Esophagus muscularis mucosa (tissue), 4 donors: ENCODE results near the gene FAM241B. TPM values are rescaled to one million over a fixed set of nuclear protein-coding genes. Genes with fewer than 3 reads are reported as not detected.

Experiments
- DNase-seq: peaks from one replicate; pipeline ENCODE4 v3.0.0-alpha.2; 2017; ENCODE audit errors: extremely low spot score
- H3K27ac ChIP-seq, 4 donors: fragments of 200-600 bp; sonication (generic); replicated peaks in 1 of 4; 1 replicate in 3 of 4; 2 replicates in 1 of 4; pipeline ENCODE4 v1.5.1; 2016 to 2019; ENCODE audit warnings: mild to moderate bottlenecking in 1 of 4
- H3K27me3 ChIP-seq, 4 donors: fragments of 200-600 bp; sonication (generic); one replicate each; pipeline versions ENCODE4 v1.5.1 to v1.6.0; 2016 to 2019
- H3K36me3 ChIP-seq, 4 donors: fragments of 200-600 bp; sonication (generic); one replicate each; pipeline ENCODE4 v1.5.1; 2016 to 2019
- H3K4me1 ChIP-seq, 4 donors: fragments of 200-600 bp; sonication (generic); one replicate each; pipeline ENCODE4 v1.5.1; 2016 to 2019
- H3K4me3 ChIP-seq, 4 donors: fragments of 200-600 bp; sonication (generic); 1 replicate in 2 of 4; 2 replicates in 2 of 4; pipeline ENCODE4 v1.5.1; 2016 to 2019; ENCODE audit warnings: mild to moderate bottlenecking in 4 of 4, moderate library complexity in 1 of 4
- H3K9me3 ChIP-seq, 4 donors: fragments of 200-600 bp; sonication (generic); 1 replicate in 3 of 4; 2 replicates in 1 of 4; pipeline ENCODE4 v1.5.1; 2016 to 2019
- CTCF ChIP-seq, 3 experiments: fragments of 200-600 bp in 2 of 3; fragments of 450-650 bp in 1 of 3; sonication (generic) in 2 of 3; IDR thresholded peaks; one replicate each; pipeline ENCODE4 v1.5.1; 2017 to 2019; ENCODE audit warnings: antibody characterized with exemption in 3 of 3, mild to moderate bottlenecking in 2 of 3, moderate library complexity in 1 of 3
- EP300 ChIP-seq: sonication (generic); formaldehyde crosslinking; IDR thresholded peaks from one replicate; pipeline ENCODE4 v1.6.1; 2017; ENCODE audit warnings: antibody characterized with exemption
- POLR2A ChIP-seq: fragments of 450-650 bp; IDR thresholded peaks from one replicate; pipeline ENCODE4 v1.6.1; 2017; ENCODE audit warnings: antibody characterized with exemption, moderate library complexity, mild to moderate bottlenecking, low read depth
- POLR2AphosphoS5 ChIP-seq, 2 donors: sonication (generic); formaldehyde crosslinking; IDR thresholded peaks; one replicate each; pipeline ENCODE4 v1.6.1; 2017; ENCODE audit warnings: antibody characterized with exemption in 2 of 2
- WGBS: methylation state at CpG from one replicate; pipeline ENCODE4 v1.1.5; 2018; 5-methylcytosine and 5-hydroxymethylcytosine counted together
- intact Hi-C: fragments of 100-400 bp; cut with DNase I; formaldehyde crosslinking; loops from one replicate; pipeline ENCODE4 v1.15.1; 2023
- total RNA-seq, 4 donors: library from RNA; depleted of rRNA; stranded (reverse); fragments of >200 nt; gene quantifications; one replicate each; pipeline versions ENCODE4 v1.1.0 to v1.2.1, GENCODE V29; 2016

The FAM241B gene
- total RNA-seq, 4 donors from 2014 or later, result 2.0 to 9.1 (median 6.5) TPM

- intact Hi-C loops, result no loop called here
- no peaks in the 10 kb centered on the region for H3K9me3 ChIP-seq
- peaks cover 0 to 37% (median 0%) of the 10 kb centered on the region in 4 donors for H3K27me3 ChIP-seq
- WGBS, result 76% methylated on average over 2 of the region's 2 CpGs
- no peaks in the 10 kb centered on the region for H3K4me1 ChIP-seq
- no peaks in the 10 kb centered on the region for H3K36me3 ChIP-seq
- TF ChIP-seq POLR2AphosphoS5 (IDR thresholded peaks at IDR 0.05), result no peak
- no peak for TF ChIP-seq CTCF (IDR thresholded peaks at IDR 0.05)
- no peak for TF ChIP-seq POLR2A
- TF ChIP-seq EP300, result no peak
- DNase-seq, result no peak
- no peak overlapping the region for H3K27ac ChIP-seq
- H3K4me3 ChIP-seq, result no peak overlapping the region
Measured at GRCh38 chr10:69674786-69675185, 44.7 kb downstream of the FAM241B start.

GRCh38 chr10:69676301-69676700, 46.3 kb downstream of the FAM241B start:
- 62% methylated on average over 4 of the region's 4 CpGs for WGBS
- no peak for DNase-seq
- no peaks in the 10 kb centered on the region for H3K9me3 ChIP-seq
- peaks cover 0 to 39% (median 0%) of the 10 kb centered on the region in 4 donors for H3K27me3 ChIP-seq
- no peak overlapping the region for H3K4me3 ChIP-seq
- no peaks in the 10 kb centered on the region for H3K4me1 ChIP-seq
- TF ChIP-seq EP300 (no peak), POLR2AphosphoS5 (IDR thresholded peaks at IDR 0.05) (no peak), POLR2A (no peak), CTCF (IDR thresholded peaks at IDR 0.05) (no peak)
- H3K27ac ChIP-seq, result no peak overlapping the region
- intact Hi-C loops, result no loop called here
- no peaks in the 10 kb centered on the region for H3K36me3 ChIP-seq

- intact Hi-C loops, result no loop called here
- no peak for DNase-seq
Measured at GRCh38 chr10:69677985-69678654, 48.1 kb downstream of the FAM241B start.

GRCh38 chr10:69679736-69680135, 49.7 kb downstream of the FAM241B start:
- Histone ChIP-seq H3K4me1 (peaks cover 5 to 8% (median 7%) of the 10 kb centered on the region in 4 donors), H3K27me3 (peaks cover 0 to 39% (median 0%) of the 10 kb centered on the region in 4 donors), H3K9me3 (no peaks in the 10 kb centered on the region), H3K36me3 (no peaks in the 10 kb centered on the region), H3K27ac (no peak overlapping the region), H3K4me3 (no peak overlapping the region)
- TF ChIP-seq CTCF (IDR thresholded peaks at IDR 0.05), result no peak
- no peak for TF ChIP-seq POLR2AphosphoS5 (IDR thresholded peaks at IDR 0.05)
- TF ChIP-seq POLR2A, result no peak
- 83% methylated on average over 9 of the region's 9 CpGs for WGBS
- DNase-seq, result no peak
- intact Hi-C loops, result no loop called here

More at GRCh38 chr10:69677985-69678654, 48.1 kb downstream of the FAM241B start:
- Histone ChIP-seq H3K4me1 (no peaks in the 10 kb centered on the region), H3K36me3 (no peaks in the 10 kb centered on the region), H3K27me3 (peaks cover 0 to 39% (median 0%) of the 10 kb centered on the region in 4 donors), H3K9me3 (no peaks in the 10 kb centered on the region), H3K27ac (no peak overlapping the region), H3K4me3 (no peak overlapping the region)
- WGBS, result 57% methylated on average over 20 of the region's 20 CpGs
- TF ChIP-seq POLR2AphosphoS5 (IDR thresholded peaks at IDR 0.05), result no peak
- no peak for TF ChIP-seq CTCF (IDR thresholded peaks at IDR 0.05)
- no peak for TF ChIP-seq POLR2A
- no peak for TF ChIP-seq EP300

- no peak for TF ChIP-seq POLR2AphosphoS5 (IDR thresholded peaks at IDR 0.05)
- no peak for TF ChIP-seq EP300
- TF ChIP-seq CTCF (IDR thresholded peaks at IDR 0.05), result no peak
- TF ChIP-seq POLR2A, result no peak
- intact Hi-C loops, result no loop called here
- 68% methylated on average over 4 of the region's 4 CpGs for WGBS
- H3K4me3 ChIP-seq, result no peak overlapping the region
- DNase-seq, result no peak
- H3K36me3 ChIP-seq, result no peaks in the 10 kb centered on the region
- no peak overlapping the region for H3K27ac ChIP-seq
- peaks cover 0 to 37% (median 0%) of the 10 kb centered on the region in 4 donors for H3K27me3 ChIP-seq
- peaks cover 8 to 13% (median 11%) of the 10 kb centered on the region in 4 donors for H3K4me1 ChIP-seq
- H3K9me3 ChIP-seq, result no peaks in the 10 kb centered on the region
Measured at GRCh38 chr10:69680610-69681009, 50.6 kb downstream of the FAM241B start.
